Measurements from ENCODE around the gene FAM53A.

The FAM53A gene

GRCh38 chr4:1601852-1602654 is 82.1 kb downstream of the FAM53A start:
- no peak for DNase-seq

- DNase-seq = no peak
Observed at GRCh38 chr4:1601533-1601835, 82.6 kb downstream of the FAM53A start.

GRCh38 chr4:1600811-1601532 is 83.1 kb downstream of the FAM53A start:
- no peak for DNase-seq

GRCh38 chr4:1600211-1600780 is 83.8 kb downstream of the FAM53A start:
- no peak for DNase-seq

GRCh38 chr4:1599491-1600210 is 84.5 kb downstream of the FAM53A start:
- DNase-seq = no peak

GRCh38 chr4:1599026-1599481 is 85.1 kb downstream of the FAM53A start:
- no peak for DNase-seq

- no peak for DNase-seq
Observed at GRCh38 chr4:1598206-1599025, 85.7 kb downstream of the FAM53A start.

GRCh38 chr4:1597021-1597931 is 86.8 kb downstream of the FAM53A start:
- DNase-seq = no peak

- DNase-seq = no peak
Observed at GRCh38 chr4:1596393-1596792, 87.7 kb downstream of the FAM53A start.

- no peak for DNase-seq
Observed at GRCh38 chr4:1595789-1596325, 88.3 kb downstream of the FAM53A start.

GRCh38 chr4:1594871-1595788 is 89.0 kb downstream of the FAM53A start:
- no peak for DNase-seq

GRCh38 chr4:1593881-1594345 is 90.2 kb downstream of the FAM53A start:
- no peak for DNase-seq

- DNase-seq = no peak
Observed at GRCh38 chr4:1593458-1593857, 90.7 kb downstream of the FAM53A start.

GRCh38 chr4:1592709-1593417 is 91.2 kb downstream of the FAM53A start:
- no peak for DNase-seq

GRCh38 chr4:1592068-1592708 is 91.9 kb downstream of the FAM53A start:
- DNase-seq = no peak

- DNase-seq = no peak
Observed at GRCh38 chr4:1591107-1591506, 93.0 kb downstream of the FAM53A start.

GRCh38 chr4:1590244-1590643 is 93.9 kb downstream of the FAM53A start:
- DNase-seq = no peak

Data from NCI-H510A (cell line).